H7 (cell line): ENCODE data around the gene ZNF391. TPM values are rescaled to one million over a fixed set of nuclear protein-coding genes. Genes with fewer than 3 reads are reported as not detected.

Source experiments
- DNase-seq: peaks from one replicate; pipeline ENCODE4 v3.0.0; 2012
- H3K27me3 ChIP-seq: 2 replicates; pipeline ENCODE4 v1.6.0; 2011; ENCODE audit warnings: mild to moderate bottlenecking, low read length; ENCODE audit not compliant: control insufficient read depth, insufficient read depth
- H3K36me3 ChIP-seq: replicated peaks from 2 replicates; pipeline ENCODE4 v1.5.1; 2011; ENCODE audit warnings: low read length; ENCODE audit not compliant: control insufficient read depth, insufficient read depth
- H3K4me3 ChIP-seq: 2 replicates; pipeline ENCODE4 v1.5.1; 2011; ENCODE audit warnings: low read depth, mild to moderate bottlenecking, control low read depth, low read length, moderate library complexity; ENCODE audit not compliant: insufficient read depth
- total RNA-seq: library from RNA; depleted of rRNA; stranded (reverse); fragments of >200 nt; shearing (Covaris generic); gene quantifications from 2 replicates; pipeline ENCODE4 v1.2.3, GENCODE V29; 2014; rRNA removed

ZNF391 gene
- total RNA-seq, 1 experiment from 2014 or later, result 3.1 TPM

DNA sequence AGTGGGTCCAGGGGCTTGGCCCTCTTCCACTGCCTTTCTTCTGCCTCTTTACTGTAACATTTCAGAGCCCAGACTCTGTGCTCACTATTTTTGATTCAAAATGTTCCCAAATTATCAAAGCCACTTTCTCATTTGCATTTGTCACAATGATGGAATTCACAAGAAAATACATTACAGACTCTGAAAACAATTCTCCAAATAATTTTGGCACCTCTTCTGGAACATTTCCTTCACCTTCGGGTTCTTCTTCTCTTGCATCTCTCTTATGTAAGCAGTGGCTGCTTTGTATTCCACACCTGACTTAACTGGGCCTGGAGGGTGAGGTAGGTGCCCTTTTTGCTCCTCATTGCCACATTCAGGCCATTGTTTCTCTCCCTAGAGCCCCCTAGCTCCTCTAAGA lies 54.4 kb downstream of the ZNF391 start:
- Histone ChIP-seq H3K4me3 (no peak overlapping the region), H3K27me3 (no peaks in the 10 kb centered on the region), H3K36me3 (no peaks in the 10 kb centered on the region)
- no peak for DNase-seq

DNA sequence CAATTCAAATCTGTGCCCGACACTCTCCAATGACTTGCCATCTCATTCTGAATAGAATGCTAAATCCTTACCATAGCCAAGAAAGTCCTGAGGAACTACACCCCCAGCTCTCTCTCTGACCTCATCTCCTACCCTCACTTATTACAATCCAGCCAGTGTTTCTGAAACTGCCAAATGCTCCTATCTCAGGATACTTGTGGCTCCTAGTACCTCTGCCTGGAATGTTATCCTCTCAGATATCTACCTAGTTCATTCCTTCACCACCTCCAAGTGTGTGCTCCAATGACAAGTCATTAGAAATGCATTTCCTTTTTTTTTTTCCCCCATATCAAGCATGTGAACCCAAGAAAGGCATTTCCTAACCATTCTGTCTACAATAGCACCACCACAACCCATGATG lies 59.9 kb downstream of the ZNF391 start:
- no peak for DNase-seq
- no peaks in the 10 kb centered on the region for H3K27me3 ChIP-seq
- H3K36me3 ChIP-seq, result peaks cover 8% of the 10 kb centered on the region
- no peak overlapping the region for H3K4me3 ChIP-seq

DNA sequence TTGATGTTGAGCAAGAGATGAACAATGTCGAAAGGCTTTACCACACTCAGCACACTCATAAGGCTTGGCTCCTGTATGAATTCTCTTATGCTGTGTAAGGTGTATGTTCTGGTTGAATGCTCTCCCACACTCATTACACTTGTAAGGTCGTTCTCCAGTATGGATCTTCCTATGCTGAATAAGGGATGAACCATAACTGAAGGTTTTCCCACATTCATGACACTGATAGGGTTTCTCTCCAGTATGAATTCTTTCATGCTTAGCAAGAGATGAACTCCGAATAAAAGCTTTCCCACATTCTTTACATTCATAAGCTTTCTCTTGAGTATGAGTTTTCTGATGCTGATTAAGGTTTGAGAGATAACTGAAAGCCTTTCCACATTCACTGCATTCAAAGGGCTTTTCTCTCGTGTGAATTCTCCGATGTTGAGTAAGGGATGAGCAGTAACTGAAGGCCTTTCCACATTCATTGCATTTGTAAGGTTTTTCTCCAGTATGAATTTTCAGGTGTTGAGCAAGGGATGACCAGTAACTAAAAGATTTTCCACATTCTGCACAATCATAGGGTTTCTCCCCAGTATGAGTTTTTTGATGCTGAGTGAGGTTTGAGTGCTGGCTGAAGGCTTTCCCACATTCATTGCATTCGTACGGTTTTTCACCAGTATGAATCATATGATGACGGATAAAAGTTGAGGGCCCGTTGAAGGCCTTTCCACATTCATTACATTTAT lies 63.3 kb downstream of the ZNF391 start:
- Histone ChIP-seq H3K4me3 (no peak overlapping the region), H3K27me3 (no peaks in the 10 kb centered on the region), H3K36me3 (peaks cover 17% of the 10 kb centered on the region)
- no peak for DNase-seq

DNA sequence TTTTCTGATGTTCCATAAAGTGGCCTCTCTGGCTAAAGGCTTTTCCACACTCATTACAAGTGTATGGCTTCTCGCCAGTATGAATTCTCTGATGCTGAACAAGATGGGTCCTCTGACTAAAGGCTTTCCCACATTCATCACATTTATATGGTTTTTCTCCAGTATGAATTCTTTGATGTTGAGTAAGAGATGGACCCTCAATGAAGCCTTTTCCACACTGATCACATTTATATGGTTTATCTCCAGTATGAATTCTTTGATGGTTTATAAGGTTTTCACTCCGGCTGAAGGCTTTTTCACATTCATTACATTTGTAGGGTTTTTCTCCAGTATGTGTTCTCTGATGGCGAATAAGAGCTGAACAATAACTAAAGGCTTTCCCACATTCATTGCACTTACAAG lies 63.9 kb downstream of the ZNF391 start:
- no peak overlapping the region for H3K4me3 ChIP-seq
- no peak for DNase-seq
- no peaks in the 10 kb centered on the region for H3K27me3 ChIP-seq
- H3K36me3 ChIP-seq, result peaks cover 18% of the 10 kb centered on the region

Other genes with a start within 250 kb of the ZNF391 start
- gene PRSS16, start 141.1 kb upstream of the ZNF391 start, total RNA-seq, result 5.0 and 5.2 TPM in 2 replicates
- 0.03 TPM in 1 of 2 replicates, not detected in the other for gene POM121L2, start 76.5 kb upstream of the ZNF391 start, total RNA-seq
- 5.8 and 7.9 TPM in 2 replicates for gene ZNF184, start 84.3 kb downstream of the ZNF391 start, total RNA-seq